RWPE2 (cell line): Measurements from ENCODE around the gene CYP26B1.

Experiments used
- ATAC-seq: fragments of 200-7000 bp; cut with Tn5 transposase; 3 replicates; pipeline ENCODE4 v1.9.1; 2021; ENCODE audit warnings: low read depth
- DNase-seq: peaks from one replicate; pipeline ENCODE4 v3.0.0-alpha.2; 2020; ENCODE audit warnings: low spot score
- H3K27ac ChIP-seq: fragments of 450-650 bp; 2 replicates; pipeline ENCODE4 v1.5.1; 2017; ENCODE audit warnings: mild to moderate bottlenecking; ENCODE audit not compliant: poor library complexity, severe bottlenecking
- H3K27me3 ChIP-seq: fragments of 250-450 bp; sonication (Bioruptor Pico); 2 replicates; pipeline ENCODE4 v1.5.1; 2021; ENCODE audit warnings: mild to moderate bottlenecking, moderate library complexity; ENCODE audit not compliant: insufficient read depth, poor library complexity, severe bottlenecking
- H3K36me3 ChIP-seq: fragments of 250-450 bp; sonication (Bioruptor Pico); 2 replicates; pipeline ENCODE4 v1.5.1; 2020; ENCODE audit warnings: low read depth, mild to moderate bottlenecking, moderate library complexity
- H3K4me1 ChIP-seq: fragments of 250-450 bp; sonication (Bioruptor Pico); 2 replicates; pipeline ENCODE4 v1.5.1; 2021; ENCODE audit warnings: mild to moderate bottlenecking, moderate library complexity; ENCODE audit not compliant: insufficient read depth, poor library complexity, severe bottlenecking
- H3K4me3 ChIP-seq: fragments of 250-450 bp; sonication (Bioruptor Pico); 2 replicates; pipeline ENCODE4 v1.5.1; 2021; ENCODE audit warnings: mild to moderate bottlenecking, moderate library complexity; ENCODE audit not compliant: severe bottlenecking
- H3K9me3 ChIP-seq: fragments of 250-450 bp; sonication (Bioruptor Pico); 2 replicates; pipeline ENCODE4 v1.5.1; 2021; ENCODE audit warnings: mild to moderate bottlenecking, moderate library complexity; ENCODE audit not compliant: severe bottlenecking
- TF ChIP-seq, protein P1 (sequence below): fragments of 450-650 bp; IDR thresholded peaks from one replicate; pipeline ENCODE4 v1.5.1; 2017; ENCODE audit warnings: mild to moderate bottlenecking, moderate library complexity; ENCODE audit not compliant: poor library complexity, severe bottlenecking

CYP26B1 gene

DNA sequence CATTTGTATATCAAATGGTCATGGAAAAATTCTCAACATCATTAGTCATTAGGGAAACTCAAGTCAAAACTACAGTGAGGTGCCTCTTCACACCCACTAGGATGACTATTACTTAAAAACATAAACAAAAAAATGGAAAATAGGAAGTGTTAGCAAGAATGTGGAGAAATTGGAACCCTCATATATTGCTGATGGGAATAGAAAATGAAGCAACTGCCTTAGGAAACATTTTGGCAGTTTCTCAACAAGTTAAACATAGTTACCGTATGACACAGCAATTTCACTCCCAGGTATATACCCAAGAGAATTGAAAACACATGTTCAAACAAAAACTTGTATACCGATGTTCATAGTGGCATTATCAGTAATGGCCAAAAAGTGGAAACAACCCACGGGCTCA lies 18.1 kb upstream of the CYP26B1 start:
- TF ChIP-seq, protein P1, sequence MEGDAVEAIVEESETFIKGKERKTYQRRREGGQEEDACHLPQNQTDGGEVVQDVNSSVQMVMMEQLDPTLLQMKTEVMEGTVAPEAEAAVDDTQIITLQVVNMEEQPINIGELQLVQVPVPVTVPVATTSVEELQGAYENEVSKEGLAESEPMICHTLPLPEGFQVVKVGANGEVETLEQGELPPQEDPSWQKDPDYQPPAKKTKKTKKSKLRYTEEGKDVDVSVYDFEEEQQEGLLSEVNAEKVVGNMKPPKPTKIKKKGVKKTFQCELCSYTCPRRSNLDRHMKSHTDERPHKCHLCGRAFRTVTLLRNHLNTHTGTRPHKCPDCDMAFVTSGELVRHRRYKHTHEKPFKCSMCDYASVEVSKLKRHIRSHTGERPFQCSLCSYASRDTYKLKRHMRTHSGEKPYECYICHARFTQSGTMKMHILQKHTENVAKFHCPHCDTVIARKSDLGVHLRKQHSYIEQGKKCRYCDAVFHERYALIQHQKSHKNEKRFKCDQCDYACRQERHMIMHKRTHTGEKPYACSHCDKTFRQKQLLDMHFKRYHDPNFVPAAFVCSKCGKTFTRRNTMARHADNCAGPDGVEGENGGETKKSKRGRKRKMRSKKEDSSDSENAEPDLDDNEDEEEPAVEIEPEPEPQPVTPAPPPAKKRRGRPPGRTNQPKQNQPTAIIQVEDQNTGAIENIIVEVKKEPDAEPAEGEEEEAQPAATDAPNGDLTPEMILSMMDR: no peak
- Histone ChIP-seq H3K27me3 (no peaks in the 10 kb centered on the region), H3K27ac (peak overlapping the region; percentile 32), H3K4me1 (peaks cover 8% of the 10 kb centered on the region), H3K4me3 (no peak overlapping the region), H3K9me3 (no peaks in the 10 kb centered on the region), H3K36me3 (no peaks in the 10 kb centered on the region)
- ATAC-seq: peak; percentile 78
- no peak for DNase-seq

DNA sequence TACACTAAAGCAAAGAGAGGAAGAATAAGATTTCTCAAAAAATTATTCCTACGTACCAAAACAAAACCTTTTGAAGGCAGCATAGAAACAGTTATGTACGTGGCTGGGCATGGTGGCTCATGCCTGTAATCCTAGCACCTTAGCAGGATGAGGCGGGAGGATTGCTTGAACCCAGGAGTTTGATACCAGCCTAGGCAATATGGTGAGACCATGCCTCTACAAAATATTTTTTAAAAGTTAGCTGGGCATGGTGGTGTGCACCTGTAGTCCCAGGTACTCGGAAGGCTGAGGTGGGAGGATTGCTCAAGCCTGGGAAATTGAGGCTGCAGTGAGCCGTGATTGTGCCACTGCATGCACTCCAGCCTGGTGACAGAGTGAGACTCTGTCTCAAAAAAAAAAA lies 14.9 kb upstream of the CYP26B1 start:
- DNase-seq: no peak
- TF ChIP-seq, protein P1: no peak
- Histone ChIP-seq H3K36me3 (no peaks in the 10 kb centered on the region), H3K4me1 (peaks cover 8% of the 10 kb centered on the region), H3K27me3 (no peaks in the 10 kb centered on the region), H3K4me3 (no peak overlapping the region), H3K27ac (no peak overlapping the region), H3K9me3 (no peaks in the 10 kb centered on the region)
- ATAC-seq: no peak

DNA sequence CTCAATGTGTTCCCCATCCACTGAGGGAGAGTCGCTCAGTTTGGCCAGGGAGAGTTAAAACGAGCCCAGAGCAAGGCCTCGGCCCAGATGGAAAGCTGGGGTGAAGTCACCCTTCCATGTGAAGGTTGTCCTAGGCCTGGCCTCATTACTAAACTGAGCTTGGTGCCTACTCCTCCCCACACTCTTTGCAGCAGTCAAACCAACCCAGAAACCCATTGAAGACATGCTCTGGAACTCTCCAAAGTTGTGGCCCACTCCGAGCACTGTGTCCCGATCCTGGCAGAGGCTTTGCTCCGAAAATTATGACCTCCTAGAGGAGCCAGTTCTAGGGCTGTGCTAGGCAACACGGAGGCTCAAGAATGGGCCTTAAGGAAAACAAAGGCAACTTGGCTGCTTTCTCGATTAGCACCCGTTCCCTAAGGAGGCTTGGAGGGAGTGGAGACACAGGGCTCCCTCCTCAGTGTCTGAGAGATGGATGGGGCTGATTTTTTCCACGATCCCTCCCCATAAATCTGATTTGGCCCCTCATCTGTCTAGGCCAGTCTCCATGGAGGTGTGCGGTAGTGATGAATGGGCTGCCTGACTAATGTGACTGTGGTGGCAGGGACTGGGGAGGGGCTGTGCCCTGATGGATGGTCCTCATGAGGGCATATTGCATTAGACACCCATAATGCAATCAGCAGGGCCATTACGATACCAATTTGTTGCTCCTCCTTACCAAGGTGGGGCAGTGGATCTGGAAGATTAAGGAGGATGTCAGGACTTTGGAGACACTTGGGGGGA lies 11.7 kb upstream of the CYP26B1 start:
- Histone ChIP-seq H3K27ac (no peak overlapping the region), H3K27me3 (no peaks in the 10 kb centered on the region), H3K36me3 (no peaks in the 10 kb centered on the region), H3K4me1 (no peaks in the 10 kb centered on the region), H3K9me3 (no peaks in the 10 kb centered on the region), H3K4me3 (no peak overlapping the region)
- TF ChIP-seq, protein P1: no peak
- no peak for ATAC-seq
- DNase-seq: peak; percentile 20

DNA sequence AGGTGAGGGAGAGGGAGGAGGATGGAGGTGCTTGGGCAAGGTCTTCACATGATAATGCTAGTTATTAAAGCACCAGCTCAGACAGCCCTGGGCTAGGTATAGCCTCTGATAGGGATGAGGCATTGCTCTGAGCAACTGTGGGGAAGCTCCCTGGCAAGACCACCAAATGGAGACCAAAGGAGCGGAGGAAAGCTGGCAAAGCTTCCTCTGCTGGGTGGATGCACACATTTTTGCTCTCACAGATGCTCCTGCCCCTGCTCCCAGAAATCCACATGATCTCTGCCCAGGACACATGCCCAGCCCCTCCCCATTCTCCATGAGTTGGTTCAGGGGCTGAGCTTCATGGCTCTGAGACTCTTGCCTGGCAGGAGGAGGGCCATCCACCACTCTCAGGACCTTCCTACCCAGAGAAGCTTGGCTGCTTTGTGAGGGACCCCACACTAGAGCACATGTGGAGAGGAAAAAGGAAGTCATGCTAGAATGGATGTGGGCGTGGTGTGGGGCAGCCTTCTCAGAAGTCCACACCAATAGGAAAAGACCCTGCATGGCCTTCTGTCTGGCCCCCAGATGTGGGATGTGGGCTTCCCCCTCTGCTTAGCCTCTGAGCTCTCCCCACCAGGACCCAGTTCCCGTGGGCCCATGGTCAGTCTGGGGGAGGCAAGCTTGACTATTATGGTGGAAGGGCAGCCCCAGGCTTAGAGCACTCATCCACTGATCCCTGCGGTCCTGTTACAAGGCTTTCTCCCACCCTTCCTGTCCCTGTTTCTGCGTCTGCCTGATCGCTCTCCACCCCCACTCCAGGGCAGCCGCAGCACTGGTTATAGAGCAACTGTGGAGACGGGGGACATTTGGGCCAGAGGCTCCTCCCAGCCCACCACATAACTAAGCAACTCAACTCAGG lies 10.5 kb upstream of the CYP26B1 start:
- Histone ChIP-seq H3K4me1 (no peaks in the 10 kb centered on the region), H3K9me3 (no peaks in the 10 kb centered on the region), H3K4me3 (no peak overlapping the region), H3K27me3 (no peaks in the 10 kb centered on the region), H3K27ac (no peak overlapping the region), H3K36me3 (no peaks in the 10 kb centered on the region)
- ATAC-seq (no peak), DNase-seq (peak; percentile 35)
- TF ChIP-seq, protein P1: no peak
